HUES6 (cell line): ENCODE results near the gene PFKFB3.

ENCODE experiments used
- H3K27ac ChIP-seq: 2 replicates; pipeline ENCODE4 v1.7.0; 2013; ENCODE audit warnings: low read depth, mild to moderate bottlenecking, low read length, inconsistent platforms
- H3K27me3 ChIP-seq: 2 replicates; pipeline ENCODE4 v1.6.1; 2013; ENCODE audit warnings: low read length; ENCODE audit not compliant: control insufficient read depth, insufficient read depth
- H3K36me3 ChIP-seq: 2 replicates; pipeline ENCODE4 v1.6.1; 2013; ENCODE audit warnings: low read length; ENCODE audit not compliant: control insufficient read depth, insufficient read depth
- H3K4me1 ChIP-seq: 2 replicates; pipeline ENCODE4 v1.6.1; 2013; ENCODE audit warnings: low read length; ENCODE audit not compliant: control insufficient read depth, insufficient read depth
- H3K4me3 ChIP-seq: 2 replicates; pipeline ENCODE4 v1.5.1; 2013; ENCODE audit warnings: low read depth, low read length
- H3K9ac ChIP-seq: one replicate; pipeline ENCODE4 v1.6.1; 2013; ENCODE audit warnings: mild to moderate bottlenecking, low read length
- H3K9me3 ChIP-seq: 2 replicates; pipeline ENCODE4 v1.6.1; 2013; ENCODE audit warnings: low read depth, low read length; ENCODE audit not compliant: control insufficient read depth, insufficient read depth

Gene PFKFB3

GRCh38 chr10:6213908-6214307, 11.2 kb downstream of the PFKFB3 start:
- Histone ChIP-seq H3K27ac (no peak overlapping the region), H3K4me3 (no peak overlapping the region), H3K4me1 (peaks cover 19% of the 10 kb centered on the region; the same call in 1 of the 2 replicates), H3K27me3 (no peaks in the 10 kb centered on the region), H3K9ac (no peak overlapping the region), H3K9me3 (no peaks in the 10 kb centered on the region), H3K36me3 (peaks cover 56% of the 10 kb centered on the region)

- Histone ChIP-seq H3K36me3 (peaks cover 61% of the 10 kb centered on the region), H3K4me3 (no peak overlapping the region), H3K27ac (no peak overlapping the region), H3K9ac (no peak overlapping the region), H3K4me1 (peaks cover 20% of the 10 kb centered on the region; the same call in 1 of the 2 replicates), H3K9me3 (no peaks in the 10 kb centered on the region), H3K27me3 (no peaks in the 10 kb centered on the region)
These were observed 11.9 kb downstream of the PFKFB3 start for GRCh38 chr10:6214612-6215011.

GRCh38 chr10:6215241-6215640, 12.5 kb downstream of the PFKFB3 start:
- no peak overlapping the region for H3K27ac ChIP-seq
- H3K9me3 ChIP-seq = no peaks in the 10 kb centered on the region
- no peak overlapping the region for H3K9ac ChIP-seq
- H3K4me3 ChIP-seq = no peak overlapping the region
- H3K27me3 ChIP-seq = no peaks in the 10 kb centered on the region
- peaks cover 20% of the 10 kb centered on the region; the same call in 1 of the 2 replicates for H3K4me1 ChIP-seq
- peaks cover 68% of the 10 kb centered on the region for H3K36me3 ChIP-seq

GRCh38 chr10:6215683-6216484, 13.2 kb downstream of the PFKFB3 start:
- Histone ChIP-seq H3K4me3 (no peak overlapping the region), H3K36me3 (peaks cover 74% of the 10 kb centered on the region), H3K27me3 (no peaks in the 10 kb centered on the region), H3K4me1 (peaks cover 19% of the 10 kb centered on the region; the same call in 1 of the 2 replicates), H3K27ac (no peak overlapping the region), H3K9me3 (no peaks in the 10 kb centered on the region), H3K9ac (no peak overlapping the region)

- Histone ChIP-seq H3K4me1 (peaks cover 8% of the 10 kb centered on the region; the same call in 1 of the 2 replicates), H3K27me3 (no peaks in the 10 kb centered on the region), H3K9me3 (no peaks in the 10 kb centered on the region), H3K9ac (no peak overlapping the region), H3K4me3 (no peak overlapping the region), H3K36me3 (peaks cover 84% of the 10 kb centered on the region), H3K27ac (no peak overlapping the region)
These were observed 14.2 kb downstream of the PFKFB3 start for GRCh38 chr10:6216916-6217315.

- H3K9me3 ChIP-seq = no peaks in the 10 kb centered on the region
- peaks cover 91% of the 10 kb centered on the region for H3K36me3 ChIP-seq
- no peak overlapping the region for H3K9ac ChIP-seq
- H3K4me1 ChIP-seq = 0 out of 2 replicates have a peak, but pooled peaks cover 4% of the 10 kb centered on the region
- H3K27me3 ChIP-seq = no peaks in the 10 kb centered on the region
- H3K27ac ChIP-seq = no peak overlapping the region
- H3K4me3 ChIP-seq = no peak overlapping the region
These were observed 14.9 kb downstream of the PFKFB3 start for GRCh38 chr10:6217611-6218010.

- Histone ChIP-seq H3K9me3 (no peaks in the 10 kb centered on the region), H3K27me3 (no peaks in the 10 kb centered on the region), H3K9ac (no peak overlapping the region), H3K36me3 (peaks cover 96% of the 10 kb centered on the region), H3K27ac (no peak overlapping the region), H3K4me1 (0 out of 2 replicates have a peak, but pooled peaks cover 4% of the 10 kb centered on the region), H3K4me3 (no peak overlapping the region)
These were observed 16.2 kb downstream of the PFKFB3 start for GRCh38 chr10:6218692-6219493.

GRCh38 chr10:6219494-6219836, 16.7 kb downstream of the PFKFB3 start:
- Histone ChIP-seq H3K27me3 (no peaks in the 10 kb centered on the region), H3K9ac (no peak overlapping the region), H3K27ac (no peak overlapping the region), H3K9me3 (no peaks in the 10 kb centered on the region), H3K4me1 (0 out of 2 replicates have a peak, but pooled peaks cover 4% of the 10 kb centered on the region), H3K36me3 (peaks cover 96% of the 10 kb centered on the region), H3K4me3 (no peak overlapping the region)

- H3K36me3 ChIP-seq = peaks cover 96% of the 10 kb centered on the region
These were observed 17.9 kb downstream of the PFKFB3 start for GRCh38 chr10:6220418-6221191.

GRCh38 chr10:6221192-6221940, 18.6 kb downstream of the PFKFB3 start:
- Histone ChIP-seq H3K27me3 (no peaks in the 10 kb centered on the region), H3K4me1 (0 out of 2 replicates have a peak, but pooled peaks cover 4% of the 10 kb centered on the region), H3K9me3 (no peaks in the 10 kb centered on the region), H3K9ac (no peak overlapping the region), H3K36me3 (peaks cover 96% of the 10 kb centered on the region), H3K27ac (no peak overlapping the region), H3K4me3 (no peak overlapping the region)

More at GRCh38 chr10:6220418-6221191, 17.9 kb downstream of the PFKFB3 start:
- Histone ChIP-seq H3K27ac (no peak overlapping the region), H3K9me3 (no peaks in the 10 kb centered on the region), H3K27me3 (no peaks in the 10 kb centered on the region), H3K4me1 (0 out of 2 replicates have a peak, but pooled peaks cover 4% of the 10 kb centered on the region), H3K4me3 (no peak overlapping the region), H3K9ac (no peak overlapping the region)
